Stimulated activated CD8-positive, alpha-beta memory T cell treated with anti-CD3 and anti-CD28 coated beads, Interleukin-7, amount 100 ng/mL, for 4 hours (primary cell): ENCODE measurements around the gene TDRD5.

Experiments
- DNase-seq, 2 donors: peaks; one replicate each; pipeline ENCODE4 v3.0.0-alpha.2; 2020; ENCODE audit warnings: low read depth in 2 of 2

The TDRD5 gene

DNA sequence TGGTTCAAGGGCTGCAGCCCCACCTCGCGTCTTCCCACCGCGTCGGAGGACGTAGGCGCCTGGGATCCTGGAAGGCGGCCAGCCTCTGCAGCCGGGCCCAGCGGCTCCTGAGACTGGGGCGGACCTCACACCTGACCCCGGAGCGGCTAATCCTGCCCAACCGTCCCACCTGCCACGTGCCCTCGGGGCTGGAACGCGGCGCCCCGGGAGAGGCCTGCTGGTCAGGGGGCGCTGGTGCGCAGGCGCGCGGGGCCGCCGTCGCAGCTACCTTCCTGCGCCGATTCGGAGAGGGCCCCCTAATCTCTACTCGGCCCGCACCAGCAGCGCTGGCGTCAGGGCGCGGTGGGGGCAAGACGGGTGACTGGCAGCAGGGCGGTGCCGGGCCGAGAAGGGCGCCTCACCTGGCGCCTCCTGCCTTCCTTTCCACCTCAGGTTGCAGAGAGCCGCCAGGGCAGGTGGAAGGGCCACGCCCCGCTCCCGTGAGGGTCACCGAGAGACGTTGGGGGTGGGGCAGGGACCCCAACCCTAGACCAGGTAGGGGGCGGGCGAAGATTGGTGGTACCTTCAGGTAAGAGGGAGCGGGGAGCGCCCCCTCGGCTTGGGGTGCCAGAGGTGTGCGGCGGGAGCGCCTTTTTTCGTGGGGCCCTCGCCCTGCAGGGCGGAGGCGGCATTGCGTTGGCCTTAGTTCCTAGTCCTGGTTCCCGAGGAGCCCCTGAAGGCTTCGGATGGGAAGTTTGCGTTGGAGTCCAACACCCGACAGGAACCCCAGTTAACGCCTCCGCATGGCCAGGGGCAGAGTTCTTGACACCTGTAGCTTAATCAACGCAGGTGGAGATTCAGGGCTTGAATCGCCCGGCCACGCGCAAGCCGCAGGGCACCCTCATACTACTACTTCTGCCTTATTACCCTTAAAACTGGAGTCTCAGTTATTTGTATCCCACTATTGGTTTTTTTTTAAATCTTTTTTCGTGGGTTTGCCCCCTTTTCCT, at the start of gene TDRD5:
TDRD5 (plus strand) TSS at position 241 of the 989 bp plus-strand sequence. CDS start 784 bp downstream, outside the sequence.
- DNase-seq, result no peak

GRCh38 chr1:179545321-179545720, 46.3 kb upstream of the TDRD5 start:
- DNase-seq, result no peak

- DNase-seq, result no peak
These were observed 44.6 kb upstream of the TDRD5 start for GRCh38 chr1:179547021-179547535.

DNA sequence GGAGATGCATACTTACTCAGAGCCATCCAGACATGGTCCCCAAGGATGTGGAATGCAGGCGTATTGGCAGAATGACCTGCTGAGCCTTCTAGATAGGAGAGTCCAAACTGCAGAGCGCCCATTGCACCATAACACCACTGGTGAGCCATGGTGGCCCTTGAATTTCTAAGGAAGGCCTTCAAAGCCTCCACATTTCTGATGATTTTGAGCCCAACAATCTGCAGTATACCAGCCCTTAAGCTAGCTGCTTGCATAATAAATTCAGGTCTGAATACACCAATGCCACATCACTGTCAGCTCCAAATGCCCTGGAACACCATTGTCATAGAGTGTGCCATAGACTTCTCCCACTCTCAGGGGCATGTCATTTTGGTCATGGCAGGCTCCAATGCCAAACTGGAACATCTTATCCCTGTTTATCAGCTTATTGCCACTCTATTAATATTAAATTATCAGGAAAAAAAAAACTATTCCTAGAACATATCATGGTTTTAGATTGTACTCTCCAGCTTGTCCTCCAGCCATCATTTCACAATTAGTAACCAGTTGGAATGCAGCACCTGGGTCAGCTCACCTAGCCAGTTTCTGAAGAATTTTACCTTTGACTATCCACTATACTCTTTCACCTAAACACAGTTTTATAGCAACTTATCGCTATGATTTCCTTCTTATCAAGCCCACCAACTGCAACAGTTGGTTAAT, 42.8 kb upstream of the TDRD5 start:
- no peak for DNase-seq

DNA sequence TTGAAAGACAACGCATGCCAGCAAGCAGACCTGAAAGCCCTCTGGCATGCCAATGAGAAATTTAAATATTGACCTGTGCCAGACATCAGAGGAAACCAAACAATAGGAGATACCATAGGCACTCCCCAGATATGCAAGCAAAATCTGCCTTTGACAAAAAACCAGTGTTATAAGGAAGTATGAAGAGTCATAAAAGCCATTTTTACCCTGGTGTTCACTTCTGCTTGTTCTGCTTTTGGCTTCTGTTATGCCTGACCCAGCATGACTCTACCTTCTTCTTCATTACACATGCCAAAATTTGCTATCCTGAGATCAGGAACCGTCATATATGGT, 42.3 kb upstream of the TDRD5 start:
- no peak for DNase-seq

- no peak for DNase-seq
These were observed 40.6 kb upstream of the TDRD5 start for GRCh38 chr1:179550746-179551682.

GRCh38 chr1:179554427-179554826, 37.2 kb upstream of the TDRD5 start:
- no peak for DNase-seq

- DNase-seq, result no peak
These were observed 33.6 kb upstream of the TDRD5 start for GRCh38 chr1:179558078-179558477.

- DNase-seq, result no peak
These were observed 15.9 kb upstream of the TDRD5 start, which contains the start of gene NPHS2 for GRCh38 chr1:179575497-179576314. NPHS2 (minus strand) TSS chr1:179575948; CDS start chr1:179575864, 84 bp downstream.

GRCh38 chr1:179576509-179576908, 15.1 kb upstream of the TDRD5 start:
- no peak for DNase-seq

GRCh38 chr1:179583771-179584320, 7.8 kb upstream of the TDRD5 start:
- no peak for DNase-seq

DNA sequence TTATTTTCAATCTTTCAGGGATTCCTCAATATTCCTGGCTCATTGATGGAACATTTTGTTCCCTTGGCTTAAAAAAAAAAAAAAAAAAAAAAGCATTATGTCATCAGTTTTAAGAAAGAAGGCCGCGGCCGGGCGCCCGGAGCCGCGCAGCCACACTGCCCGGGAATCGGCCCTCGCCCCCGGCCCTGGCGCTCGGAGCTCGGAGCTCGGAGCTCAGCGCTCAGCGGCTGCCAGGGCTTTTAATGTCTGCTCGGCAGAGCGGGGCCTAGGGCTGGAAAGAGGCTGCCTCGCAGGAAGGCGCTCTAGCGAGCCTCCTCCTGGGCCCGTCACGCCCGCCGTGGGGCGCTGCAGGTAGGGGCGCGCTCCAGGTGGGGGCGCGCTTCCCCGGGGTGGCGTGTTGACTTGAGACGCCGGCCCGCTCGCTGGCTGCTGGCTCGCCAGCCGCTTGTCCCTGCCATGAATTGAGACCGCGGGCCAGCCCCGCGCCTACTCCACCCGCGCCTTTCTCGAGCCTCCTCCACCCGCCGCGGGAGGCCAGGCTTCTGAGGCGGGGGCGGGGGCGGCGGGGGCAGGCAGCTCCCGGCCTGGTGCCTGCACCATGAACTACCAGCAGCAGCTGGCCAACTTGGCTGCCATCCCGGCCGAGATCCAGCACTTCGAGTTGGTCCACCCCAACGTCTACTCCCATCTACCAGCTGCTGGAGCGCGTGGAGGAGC, 5.4 kb upstream of the TDRD5 start:
- no peak for DNase-seq

GRCh38 chr1:179587336-179587735, 4.3 kb upstream of the TDRD5 start:
- DNase-seq, result no peak

GRCh38 chr1:179588425-179589024, 3.1 kb upstream of the TDRD5 start:
- DNase-seq, result no peak

DNA sequence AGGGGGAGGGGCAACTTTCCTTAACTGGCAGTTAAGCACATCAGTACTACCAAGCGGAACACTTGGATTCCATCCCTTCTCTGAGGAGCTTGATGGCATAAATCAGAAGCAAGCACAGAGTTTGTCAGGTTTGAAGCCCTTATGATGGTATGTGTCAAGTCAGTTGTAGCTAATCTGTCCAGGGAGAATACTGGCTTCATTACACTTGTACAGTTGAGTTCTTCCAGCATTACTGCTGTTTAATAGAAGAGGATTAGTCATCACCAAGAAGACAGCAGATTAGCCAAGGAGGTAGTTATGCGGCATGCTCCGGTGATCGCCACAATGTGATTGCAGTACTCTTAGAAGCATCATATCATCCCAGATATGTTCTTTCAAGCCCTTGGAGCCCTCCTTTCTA, 2.1 kb upstream of the TDRD5 start:
- no peak for DNase-seq

DNA sequence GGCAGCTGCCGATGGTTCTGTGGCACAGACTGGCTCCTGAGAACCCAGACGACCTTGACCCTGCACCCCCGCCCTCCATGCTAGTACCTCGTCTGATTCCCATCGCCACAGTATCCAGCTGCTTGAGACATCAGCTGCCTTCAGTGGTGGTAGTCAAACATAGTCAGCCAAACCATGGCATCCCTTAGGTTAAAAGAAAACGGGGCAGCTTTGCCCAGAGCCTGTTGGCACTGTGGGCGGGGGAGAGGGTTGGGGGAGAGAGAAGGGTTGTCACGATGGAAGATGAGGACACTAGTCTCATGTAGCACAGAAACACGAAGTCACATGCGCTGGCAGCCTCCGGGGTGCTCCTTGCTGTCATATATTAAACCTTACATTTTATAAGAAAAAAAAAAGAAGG, 961 bp upstream of the TDRD5 start:
- DNase-seq, result no peak

- no peak for DNase-seq
These were observed 410 bp upstream of the TDRD5 start for GRCh38 chr1:179591253-179591591.

DNA sequence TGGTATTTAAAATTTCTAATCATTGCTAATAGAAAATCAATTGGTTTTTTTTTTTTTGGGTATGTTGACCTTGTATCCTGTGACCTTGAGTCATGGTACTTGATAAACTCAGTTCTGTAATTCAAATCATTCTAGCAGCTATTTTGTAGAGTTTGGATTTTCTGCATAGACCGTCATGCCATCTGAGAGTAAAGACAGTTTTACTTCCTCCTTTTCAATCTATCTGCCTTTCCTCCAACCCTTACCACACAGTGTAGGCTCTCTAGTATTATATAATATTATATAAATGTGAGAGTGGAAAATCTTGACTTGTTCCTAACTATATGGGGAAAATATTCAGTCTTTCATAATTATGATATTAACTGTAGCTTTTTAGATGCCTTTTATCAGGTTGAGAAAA, 7.0 kb downstream of the TDRD5 start:
- DNase-seq, result no peak

DNA sequence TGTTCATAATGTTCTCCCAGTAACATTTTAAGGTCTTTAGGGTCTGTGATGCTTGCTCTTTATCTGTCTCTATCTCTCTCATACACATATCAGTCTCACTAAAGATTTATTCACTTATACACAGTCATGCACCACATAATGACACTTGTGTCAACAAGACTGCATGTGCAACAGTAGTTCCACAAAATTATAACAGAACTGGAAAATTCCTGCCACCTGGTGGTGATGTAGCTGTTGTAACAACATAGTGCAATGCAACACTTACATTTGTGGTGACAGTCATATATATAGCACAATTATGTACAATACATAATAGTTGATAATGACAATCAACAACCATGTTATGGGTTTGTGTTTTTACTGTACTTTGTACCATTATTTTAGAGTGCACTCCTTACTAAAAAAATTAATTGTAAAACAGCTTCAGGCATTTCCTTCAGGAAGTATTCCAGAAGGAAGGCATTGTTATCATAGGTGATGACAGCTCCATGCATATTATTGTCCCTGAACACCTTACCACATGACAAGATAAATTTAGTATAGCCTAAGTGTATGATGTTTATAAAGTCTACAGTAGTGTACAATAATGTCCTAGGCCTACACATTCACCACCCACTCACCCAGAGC, 8.1 kb downstream of the TDRD5 start:
- DNase-seq, result no peak
